HepG2 (cell line): ENCODE results near the gene LY6G5B. TPM values are rescaled to one million over a fixed set of nuclear protein-coding genes. Genes with fewer than 3 reads are reported as not detected.

ENCODE experiments used
- AGO1 ChIP-seq: fragments of 200-400 bp; formaldehyde crosslinking; IDR thresholded peaks from 2 replicates; pipeline ENCODE4 v1.6.1; 2017; ENCODE audit warnings: mild to moderate bottlenecking, low read depth, low read length, moderate library complexity; ENCODE audit not compliant: poor library complexity, severe bottlenecking
- ETV5 ChIP-seq: IDR thresholded peaks from 2 replicates; pipeline ENCODE4 v1.6.1; 2018; ENCODE audit warnings: missing biosample characterization, missing genetic modification reagents, inconsistent platforms, borderline replicate concordance
- HMG20B ChIP-seq: conservative IDR thresholded peaks from 2 replicates; pipeline ENCODE4 v1.6.1; 2016; ENCODE audit warnings: missing genetic modification reagents, missing compliant biosample characterization
- SCMH1 ChIP-seq: sonication (generic); formaldehyde crosslinking; IDR thresholded peaks from 2 replicates; pipeline ENCODE4 v1.9.0; 2021; ENCODE audit warnings: missing genetic modification reagents, mild to moderate bottlenecking, borderline replicate concordance
- ZSCAN29 ChIP-seq: sonication (generic); formaldehyde crosslinking; conservative IDR thresholded peaks from 2 replicates; pipeline ENCODE4 v1.4.0; 2020; ENCODE audit warnings: mild to moderate bottlenecking, missing genetic modification reagents
- polyA plus RNA-seq, 8 experiments: library from polyadenylated mRNA; depleted of rRNA in 3 of 8; stranded (reverse) in 7 of 8; unstranded in 1 of 8; fragments of >200 nt; fragmentation: Illumina TruSeq in 4 of 8; extraction: Trizol in 4 of 8; gene quantifications; 2 replicates each; pipeline versions ENCODE4 v1.2.1 to v1.2.3, GENCODE V29; 2011 to 2016; ENCODE audit warnings: low read depth in 4 of 8, missing spikeins in 1 of 8, mixed read lengths in 1 of 8; ENCODE audit not compliant: insufficient read depth in 1 of 8
- total RNA-seq, 5 experiments: library from RNA; depleted of rRNA; stranded (reverse); fragments of >200 nt; fragmentation: Illumina TruSeq; extraction: Trizol; gene quantifications; 2 replicates each; pipeline ENCODE4 v1.2.3, GENCODE V29; 2016; ENCODE audit warnings: low read depth in 1 of 5
- TF ChIP-seq, protein P1 (sequence below): sonication (generic); formaldehyde crosslinking; IDR thresholded peaks from 2 replicates; pipeline ENCODE4 v1.5.1; 2020; ENCODE audit warnings: missing genetic modification reagents, mild to moderate bottlenecking, borderline replicate concordance
- TF ChIP-seq, protein P2 (sequence below): sonication (generic); formaldehyde crosslinking; IDR thresholded peaks from 2 replicates; pipeline ENCODE4 v1.4.0; 2020; ENCODE audit warnings: missing genetic modification reagents

Gene LY6G5B
- total and polyA plus RNA-seq, 2 of the 13 experiments (the other 11 are each of a cell fraction or from before 2014, with no cell fraction given) = 7.8 to 15.7 TPM

GRCh38 chr6:31658983-31659648 is 10.7 kb upstream of the LY6G5B start (continued):
- TF ChIP-seq, protein P1, sequence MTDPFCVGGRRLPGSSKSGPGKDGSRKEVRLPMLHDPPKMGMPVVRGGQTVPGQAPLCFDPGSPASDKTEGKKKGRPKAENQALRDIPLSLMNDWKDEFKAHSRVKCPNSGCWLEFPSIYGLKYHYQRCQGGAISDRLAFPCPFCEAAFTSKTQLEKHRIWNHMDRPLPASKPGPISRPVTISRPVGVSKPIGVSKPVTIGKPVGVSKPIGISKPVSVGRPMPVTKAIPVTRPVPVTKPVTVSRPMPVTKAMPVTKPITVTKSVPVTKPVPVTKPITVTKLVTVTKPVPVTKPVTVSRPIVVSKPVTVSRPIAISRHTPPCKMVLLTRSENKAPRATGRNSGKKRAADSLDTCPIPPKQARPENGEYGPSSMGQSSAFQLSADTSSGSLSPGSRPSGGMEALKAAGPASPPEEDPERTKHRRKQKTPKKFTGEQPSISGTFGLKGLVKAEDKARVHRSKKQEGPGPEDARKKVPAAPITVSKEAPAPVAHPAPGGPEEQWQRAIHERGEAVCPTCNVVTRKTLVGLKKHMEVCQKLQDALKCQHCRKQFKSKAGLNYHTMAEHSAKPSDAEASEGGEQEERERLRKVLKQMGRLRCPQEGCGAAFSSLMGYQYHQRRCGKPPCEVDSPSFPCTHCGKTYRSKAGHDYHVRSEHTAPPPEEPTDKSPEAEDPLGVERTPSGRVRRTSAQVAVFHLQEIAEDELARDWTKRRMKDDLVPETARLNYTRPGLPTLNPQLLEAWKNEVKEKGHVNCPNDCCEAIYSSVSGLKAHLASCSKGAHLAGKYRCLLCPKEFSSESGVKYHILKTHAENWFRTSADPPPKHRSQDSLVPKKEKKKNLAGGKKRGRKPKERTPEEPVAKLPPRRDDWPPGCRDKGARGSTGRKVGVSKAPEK (CRISPR knock-in tag) = peak; percentile 31; the same call in 1 of the 2 replicates
- peak; percentile 92 for TF ChIP-seq AGO1
- no peak for TF ChIP-seq SCMH1 (CRISPR knock-in tag)
- no peak for TF ChIP-seq HMG20B
- peak; percentile 5; the same call in 1 of the 2 replicates for TF ChIP-seq ZSCAN29 (CRISPR knock-in tag)
- TF ChIP-seq ETV5 = no peak
- TF ChIP-seq, protein P2, sequence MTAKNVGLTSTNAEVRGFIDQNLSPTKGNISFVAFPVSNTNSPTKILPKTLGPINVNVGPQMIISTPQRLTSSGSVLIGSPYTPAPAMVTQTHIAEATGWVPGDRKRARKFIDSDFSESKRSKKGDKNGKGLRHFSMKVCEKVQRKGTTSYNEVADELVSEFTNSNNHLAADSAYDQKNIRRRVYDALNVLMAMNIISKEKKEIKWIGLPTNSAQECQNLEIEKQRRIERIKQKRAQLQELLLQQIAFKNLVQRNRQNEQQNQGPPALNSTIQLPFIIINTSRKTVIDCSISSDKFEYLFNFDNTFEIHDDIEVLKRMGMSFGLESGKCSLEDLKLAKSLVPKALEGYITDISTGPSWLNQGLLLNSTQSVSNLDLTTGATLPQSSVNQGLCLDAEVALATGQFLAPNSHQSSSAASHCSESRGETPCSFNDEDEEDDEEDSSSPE (CRISPR knock-in tag) = no peak
